SU-DHL-6 (cell line): ENCODE results near the gene ACSL6.

Experiments used
- EZH2phosphoT487 ChIP-seq: fragments of 200-600 bp; sonication (generic), shearing (Covaris generic); conservative IDR thresholded peaks from 2 replicates; pipeline ENCODE4 v1.6.1; 2018; ENCODE audit warnings: mild to moderate bottlenecking, antibody characterized with exemption, low read length, moderate library complexity, mixed read lengths
- TF ChIP-seq, protein P1 (sequence below): fragments of 200-600 bp; sonication (generic); IDR thresholded peaks from one replicate; pipeline ENCODE4 v1.5.1; 2017; ENCODE audit warnings: antibody characterized with exemption, mild to moderate bottlenecking, low read length, moderate library complexity; ENCODE audit not compliant: insufficient read depth, poor library complexity, severe bottlenecking

DNA sequence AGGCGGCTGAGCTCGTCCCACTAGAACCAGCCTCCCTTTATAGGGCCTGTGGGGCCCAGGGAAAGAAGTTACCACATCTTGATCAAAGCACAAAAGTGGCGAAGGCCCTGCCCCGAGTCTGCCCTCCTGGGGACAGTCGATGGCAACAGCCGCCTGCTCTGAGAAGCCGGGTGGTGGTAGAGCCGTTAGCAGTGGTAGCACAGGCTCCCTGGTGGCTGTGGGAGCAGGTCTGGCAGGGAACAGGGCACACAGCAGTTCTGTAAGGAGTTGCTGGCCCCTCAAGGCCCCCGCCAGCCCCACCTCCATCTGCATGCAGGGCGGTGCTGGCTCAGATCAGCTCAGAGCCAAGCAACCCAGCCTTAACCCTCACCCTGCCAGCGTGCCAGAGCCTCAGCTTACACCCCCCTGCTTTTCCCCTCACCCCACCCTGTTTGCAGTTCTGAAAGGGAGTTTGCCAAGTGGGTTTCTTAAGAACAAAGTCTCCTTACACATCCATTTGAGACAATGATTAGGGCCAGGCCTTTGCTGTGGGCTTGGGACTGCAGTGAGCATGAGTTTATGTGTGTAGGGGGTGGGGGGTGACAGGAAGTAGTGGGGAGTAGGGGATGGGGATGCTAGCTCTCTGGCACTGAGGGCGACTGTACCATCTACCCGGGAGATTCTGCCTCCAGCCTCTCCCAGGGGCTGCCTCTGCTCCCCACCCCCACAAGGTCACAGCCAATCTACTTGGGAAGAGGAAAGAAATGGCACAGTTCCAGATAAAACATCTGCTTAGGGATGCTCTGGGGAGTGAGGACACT lies 11.8 kb downstream of the ACSL6 start:
- TF ChIP-seq, protein P1, sequence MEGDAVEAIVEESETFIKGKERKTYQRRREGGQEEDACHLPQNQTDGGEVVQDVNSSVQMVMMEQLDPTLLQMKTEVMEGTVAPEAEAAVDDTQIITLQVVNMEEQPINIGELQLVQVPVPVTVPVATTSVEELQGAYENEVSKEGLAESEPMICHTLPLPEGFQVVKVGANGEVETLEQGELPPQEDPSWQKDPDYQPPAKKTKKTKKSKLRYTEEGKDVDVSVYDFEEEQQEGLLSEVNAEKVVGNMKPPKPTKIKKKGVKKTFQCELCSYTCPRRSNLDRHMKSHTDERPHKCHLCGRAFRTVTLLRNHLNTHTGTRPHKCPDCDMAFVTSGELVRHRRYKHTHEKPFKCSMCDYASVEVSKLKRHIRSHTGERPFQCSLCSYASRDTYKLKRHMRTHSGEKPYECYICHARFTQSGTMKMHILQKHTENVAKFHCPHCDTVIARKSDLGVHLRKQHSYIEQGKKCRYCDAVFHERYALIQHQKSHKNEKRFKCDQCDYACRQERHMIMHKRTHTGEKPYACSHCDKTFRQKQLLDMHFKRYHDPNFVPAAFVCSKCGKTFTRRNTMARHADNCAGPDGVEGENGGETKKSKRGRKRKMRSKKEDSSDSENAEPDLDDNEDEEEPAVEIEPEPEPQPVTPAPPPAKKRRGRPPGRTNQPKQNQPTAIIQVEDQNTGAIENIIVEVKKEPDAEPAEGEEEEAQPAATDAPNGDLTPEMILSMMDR, result no peak
- TF ChIP-seq EZH2phosphoT487, result no peak
